Neural cell (in vitro differentiated cells): Measurements from ENCODE around the gene BMP7. TPM values are rescaled to one million over a fixed set of nuclear protein-coding genes. Genes with fewer than 3 reads are reported as not detected.

Source experiments
- H2AFZ ChIP-seq: fragments of 200-600, 300-800 bp; sonication (generic), shearing (Covaris generic); 2 replicates; pipeline ENCODE4 v1.6.0; 2014; ENCODE audit warnings: low read depth, mild to moderate bottlenecking, antibody characterized with exemption, low read length, moderate library complexity
- H3F3A ChIP-seq: fragments of 200-600 bp; shearing (Covaris generic); 2 replicates; pipeline ENCODE4 v1.6.1; 2016; ENCODE audit warnings: mild to moderate bottlenecking, moderate library complexity, mixed read lengths, antibody characterized with exemption, low read length; ENCODE audit not compliant: insufficient read depth, poor library complexity, severe bottlenecking
- H3K27ac ChIP-seq: fragments of 200-600, 300-800 bp; sonication (generic), shearing (Covaris generic); 2 replicates; pipeline ENCODE4 v1.5.1; 2014; ENCODE audit warnings: mild to moderate bottlenecking, low read length, moderate library complexity
- H3K27me3 ChIP-seq: fragments of 300-800, 200-600 bp; sonication (generic), shearing (Covaris generic); 2 replicates; pipeline ENCODE4 v1.6.0; 2014; ENCODE audit warnings: mild to moderate bottlenecking, low read depth, low read length, moderate library complexity; ENCODE audit not compliant: insufficient read depth
- H3K36me3 ChIP-seq: fragments of 300-800, 200-600 bp; sonication (generic), shearing (Covaris generic); 2 replicates; pipeline ENCODE4 v1.5.1; 2014; ENCODE audit warnings: mild to moderate bottlenecking, antibody characterized with exemption, low read length, moderate library complexity; ENCODE audit not compliant: insufficient read depth
- H3K4me2 ChIP-seq: fragments of 300-800, 200-600 bp; sonication (generic), shearing (Covaris generic); 2 replicates; pipeline ENCODE4 v1.6.0; 2014; ENCODE audit warnings: mild to moderate bottlenecking, low read length
- H3K4me3 ChIP-seq: fragments of 300-800, 200-600 bp; sonication (generic), shearing (Covaris generic); 2 replicates; pipeline ENCODE4 v1.5.1; 2014; ENCODE audit warnings: mild to moderate bottlenecking, low read length, moderate library complexity
- H3K79me2 ChIP-seq: fragments of 200-600 bp; shearing (Covaris generic); replicated peaks from 2 replicates; pipeline ENCODE4 v1.6.0; 2014; ENCODE audit warnings: mild to moderate bottlenecking, low read length, moderate library complexity; ENCODE audit not compliant: insufficient read depth
- H3K9ac ChIP-seq: fragments of 300-800, 200-600 bp; sonication (generic), shearing (Covaris generic); 2 replicates; pipeline ENCODE4 v1.6.1; 2016; ENCODE audit warnings: mild to moderate bottlenecking, low read length, mixed read lengths
- H3K9me2 ChIP-seq: fragments of 200-600 bp; shearing (Covaris generic); 2 replicates; pipeline ENCODE4 v1.6.1; 2016; ENCODE audit warnings: mild to moderate bottlenecking, low read length, mixed read lengths; ENCODE audit not compliant: insufficient read depth
- H3K9me3 ChIP-seq: fragments of 200-600, 300-800 bp; sonication (generic), shearing (Covaris generic); 2 replicates; pipeline ENCODE4 v1.6.1; 2016; ENCODE audit warnings: mild to moderate bottlenecking, mixed run types, low read length, moderate library complexity, mixed read lengths
- H4K20me1 ChIP-seq: fragments of 200-600 bp; shearing (Covaris generic); 2 replicates; pipeline ENCODE4 v1.6.1; 2016; ENCODE audit warnings: mild to moderate bottlenecking, mixed run types; ENCODE audit not compliant: insufficient read depth
- EP300 ChIP-seq: fragments of 450-650 bp; conservative IDR thresholded peaks from 2 replicates; pipeline ENCODE4 v1.6.1; 2014; ENCODE audit warnings: antibody characterized with exemption, mild to moderate bottlenecking, moderate library complexity; ENCODE audit not compliant: poor library complexity, severe bottlenecking
- EZH2 ChIP-seq: fragments of 200-600, 300-800 bp; shearing (Covaris generic), sonication (generic); IDR thresholded peaks from 2 replicates; pipeline ENCODE4 v1.6.1; 2014; ENCODE audit warnings: antibody characterized with exemption, low read length, borderline replicate concordance, mild to moderate bottlenecking; ENCODE audit not compliant: insufficient read depth, poor library complexity, severe bottlenecking
- MXI1 ChIP-seq: fragments of 450-650 bp; conservative IDR thresholded peaks from 2 replicates; pipeline ENCODE4 v1.6.1; 2014; ENCODE audit warnings: antibody characterized with exemption, mild to moderate bottlenecking; ENCODE audit not compliant: poor library complexity, severe bottlenecking
- POLR2AphosphoS5 ChIP-seq: IDR thresholded peaks from 2 replicates; pipeline ENCODE4 v1.6.1; 2012
- RAD21 ChIP-seq: fragments of 450-650 bp; conservative IDR thresholded peaks from 2 replicates; pipeline ENCODE4 v1.6.1; 2014; ENCODE audit warnings: antibody characterized with exemption, mild to moderate bottlenecking, moderate library complexity
- SMC3 ChIP-seq: fragments of 450-650 bp; conservative IDR thresholded peaks from 2 replicates; pipeline ENCODE4 v1.6.1; 2014; ENCODE audit warnings: antibody characterized with exemption, mild to moderate bottlenecking, moderate library complexity; ENCODE audit not compliant: poor library complexity
- TAF1 ChIP-seq: IDR thresholded peaks from 2 replicates; pipeline ENCODE4 v1.6.1; 2012; ENCODE audit warnings: low read depth
- polyA plus RNA-seq: library from polyadenylated mRNA; depleted of rRNA; stranded (reverse); fragments of >200 nt; gene quantifications from 2 replicates; pipeline ENCODE4 v1.2.3, GENCODE V29; 2014
- TF ChIP-seq, protein P1 (sequence below): IDR thresholded peaks from 2 replicates; pipeline ENCODE4 v1.6.1; 2012; ENCODE audit warnings: borderline replicate concordance
- TF ChIP-seq, protein P2 (sequence below): fragments of 450-650 bp; IDR thresholded peaks from 2 replicates; pipeline ENCODE4 v1.5.1; 2014; ENCODE audit warnings: antibody characterized with exemption, mild to moderate bottlenecking, moderate library complexity; ENCODE audit not compliant: poor library complexity, severe bottlenecking

Gene BMP7
- polyA plus RNA-seq, 1 donor from 2014 or later = 3.6 TPM

DNA sequence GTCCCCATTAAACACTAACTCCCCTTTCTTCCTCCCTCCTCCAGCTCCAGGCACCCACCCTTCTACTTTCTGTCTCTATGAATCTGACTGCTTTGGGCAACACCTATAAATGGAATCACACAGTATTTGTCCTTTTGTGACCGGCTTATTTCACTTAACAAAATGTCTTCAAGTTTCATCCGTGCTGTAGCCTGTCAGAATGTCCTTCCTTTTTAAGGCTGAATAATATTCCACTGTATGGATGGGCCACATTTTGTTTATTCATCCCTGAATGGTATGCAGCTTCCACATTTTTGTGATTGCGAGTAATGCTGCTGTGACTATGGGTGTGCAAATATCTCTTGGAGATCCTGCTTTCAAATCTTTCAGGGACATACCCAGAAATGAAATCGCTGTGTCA is 28.4 kb downstream of the BMP7 start:
- Histone ChIP-seq H2AFZ (no peak overlapping the region), H3K4me2 (no peak overlapping the region), H3K27me3 (no peaks in the 10 kb centered on the region), H3K79me2 (no peaks in the 10 kb centered on the region), H3K4me3 (no peak overlapping the region), H3K27ac (no peak overlapping the region), H3F3A (no peaks in the 10 kb centered on the region), H3K9ac (no peak overlapping the region), H4K20me1 (no peaks in the 10 kb centered on the region), H3K36me3 (no peaks in the 10 kb centered on the region), H3K9me2 (no peaks in the 10 kb centered on the region), H3K9me3 (no peaks in the 10 kb centered on the region)
- TF ChIP-seq, protein P1, sequence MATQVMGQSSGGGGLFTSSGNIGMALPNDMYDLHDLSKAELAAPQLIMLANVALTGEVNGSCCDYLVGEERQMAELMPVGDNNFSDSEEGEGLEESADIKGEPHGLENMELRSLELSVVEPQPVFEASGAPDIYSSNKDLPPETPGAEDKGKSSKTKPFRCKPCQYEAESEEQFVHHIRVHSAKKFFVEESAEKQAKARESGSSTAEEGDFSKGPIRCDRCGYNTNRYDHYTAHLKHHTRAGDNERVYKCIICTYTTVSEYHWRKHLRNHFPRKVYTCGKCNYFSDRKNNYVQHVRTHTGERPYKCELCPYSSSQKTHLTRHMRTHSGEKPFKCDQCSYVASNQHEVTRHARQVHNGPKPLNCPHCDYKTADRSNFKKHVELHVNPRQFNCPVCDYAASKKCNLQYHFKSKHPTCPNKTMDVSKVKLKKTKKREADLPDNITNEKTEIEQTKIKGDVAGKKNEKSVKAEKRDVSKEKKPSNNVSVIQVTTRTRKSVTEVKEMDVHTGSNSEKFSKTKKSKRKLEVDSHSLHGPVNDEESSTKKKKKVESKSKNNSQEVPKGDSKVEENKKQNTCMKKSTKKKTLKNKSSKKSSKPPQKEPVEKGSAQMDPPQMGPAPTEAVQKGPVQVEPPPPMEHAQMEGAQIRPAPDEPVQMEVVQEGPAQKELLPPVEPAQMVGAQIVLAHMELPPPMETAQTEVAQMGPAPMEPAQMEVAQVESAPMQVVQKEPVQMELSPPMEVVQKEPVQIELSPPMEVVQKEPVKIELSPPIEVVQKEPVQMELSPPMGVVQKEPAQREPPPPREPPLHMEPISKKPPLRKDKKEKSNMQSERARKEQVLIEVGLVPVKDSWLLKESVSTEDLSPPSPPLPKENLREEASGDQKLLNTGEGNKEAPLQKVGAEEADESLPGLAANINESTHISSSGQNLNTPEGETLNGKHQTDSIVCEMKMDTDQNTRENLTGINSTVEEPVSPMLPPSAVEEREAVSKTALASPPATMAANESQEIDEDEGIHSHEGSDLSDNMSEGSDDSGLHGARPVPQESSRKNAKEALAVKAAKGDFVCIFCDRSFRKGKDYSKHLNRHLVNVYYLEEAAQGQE = no peak
- no peak for TF ChIP-seq TAF1
- no peak for TF ChIP-seq MXI1
- TF ChIP-seq, protein P2, sequence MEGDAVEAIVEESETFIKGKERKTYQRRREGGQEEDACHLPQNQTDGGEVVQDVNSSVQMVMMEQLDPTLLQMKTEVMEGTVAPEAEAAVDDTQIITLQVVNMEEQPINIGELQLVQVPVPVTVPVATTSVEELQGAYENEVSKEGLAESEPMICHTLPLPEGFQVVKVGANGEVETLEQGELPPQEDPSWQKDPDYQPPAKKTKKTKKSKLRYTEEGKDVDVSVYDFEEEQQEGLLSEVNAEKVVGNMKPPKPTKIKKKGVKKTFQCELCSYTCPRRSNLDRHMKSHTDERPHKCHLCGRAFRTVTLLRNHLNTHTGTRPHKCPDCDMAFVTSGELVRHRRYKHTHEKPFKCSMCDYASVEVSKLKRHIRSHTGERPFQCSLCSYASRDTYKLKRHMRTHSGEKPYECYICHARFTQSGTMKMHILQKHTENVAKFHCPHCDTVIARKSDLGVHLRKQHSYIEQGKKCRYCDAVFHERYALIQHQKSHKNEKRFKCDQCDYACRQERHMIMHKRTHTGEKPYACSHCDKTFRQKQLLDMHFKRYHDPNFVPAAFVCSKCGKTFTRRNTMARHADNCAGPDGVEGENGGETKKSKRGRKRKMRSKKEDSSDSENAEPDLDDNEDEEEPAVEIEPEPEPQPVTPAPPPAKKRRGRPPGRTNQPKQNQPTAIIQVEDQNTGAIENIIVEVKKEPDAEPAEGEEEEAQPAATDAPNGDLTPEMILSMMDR = no peak
- TF ChIP-seq SMC3 = no peak

DNA sequence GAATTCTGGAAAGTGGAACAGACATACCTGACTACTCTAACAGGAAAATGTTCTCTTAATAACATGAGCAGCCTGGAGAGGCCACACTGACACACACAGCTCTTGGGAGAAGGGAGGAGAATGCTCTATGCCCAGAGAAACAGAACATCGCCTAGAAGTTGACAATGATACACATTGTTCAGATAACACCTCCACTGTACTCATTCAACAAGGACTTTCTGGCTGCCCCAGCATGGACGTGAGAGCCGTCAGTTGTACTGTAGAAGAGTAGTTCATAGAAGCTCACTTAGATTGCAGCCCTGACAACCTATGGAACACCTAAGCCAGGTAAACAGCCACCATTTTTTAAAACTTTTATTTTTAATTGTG is 28.9 kb downstream of the BMP7 start:
- Histone ChIP-seq H3K4me2 (no peak overlapping the region), H3K27me3 (no peaks in the 10 kb centered on the region), H3K79me2 (no peaks in the 10 kb centered on the region)

More for the DNA sequence above, 28.9 kb downstream of the BMP7 start:
- H3F3A ChIP-seq = no peaks in the 10 kb centered on the region
- H3K4me3 ChIP-seq = no peak overlapping the region
- H3K9me2 ChIP-seq = no peaks in the 10 kb centered on the region
- no peak overlapping the region for H3K9ac ChIP-seq
- H3K9me3 ChIP-seq = no peaks in the 10 kb centered on the region
- H4K20me1 ChIP-seq = no peaks in the 10 kb centered on the region
- TF ChIP-seq EP300 = no peak
- TF ChIP-seq EZH2 = no peak
- TF ChIP-seq TAF1 = no peak
- TF ChIP-seq, protein P2 = no peak
- TF ChIP-seq, protein P1 = no peak
- TF ChIP-seq MXI1 = no peak
- TF ChIP-seq POLR2AphosphoS5 = no peak
- TF ChIP-seq RAD21 = no peak
- TF ChIP-seq SMC3 = no peak
- no peaks in the 10 kb centered on the region for H3K36me3 ChIP-seq
- H3K27ac ChIP-seq = no peak overlapping the region
- H2AFZ ChIP-seq = no peak overlapping the region
